ENCODE data around the gene CHMP3.

Gene CHMP3

GRCh38 chr2:86470890-86471289 is 92.4 kb downstream of the CHMP3 start:
- Histone ChIP-seq H3K27ac (ENCODE audit: low read length) (no peak overlapping the region), H3K9me3 (replicated peaks; ENCODE audit: insufficient read depth, low read length) (no peaks in the 10 kb centered on the region), H4K20me1 (ENCODE audit: insufficient read depth, low read length) (no peaks in the 10 kb centered on the region), H3K4me2 (ENCODE audit: low read depth, low read length) (no peak overlapping the region), H3K9ac (ENCODE audit: low read length) (no peak overlapping the region), H3K27me3 (replicated peaks; ENCODE audit: insufficient read depth, low read length) (no peaks in the 10 kb centered on the region), H3K36me3 (replicated peaks; ENCODE audit: insufficient read depth, low read length) (peaks cover 8% of the 10 kb centered on the region), H3K9me2 (replicated peaks; ENCODE audit: insufficient read depth, low read length) (no peaks in the 10 kb centered on the region), H3K79me2 (ENCODE audit: low read length) (peaks cover 28% of the 10 kb centered on the region), H2AFZ (ENCODE audit: low read length) (no peak overlapping the region), H3F3A (ENCODE audit: insufficient read depth, low read length) (no peaks in the 10 kb centered on the region), H3K4me3 (ENCODE audit: low read length) (no peak overlapping the region), H3K4me1 (ENCODE audit: low read length) (no peaks in the 10 kb centered on the region)
- TF ChIP-seq CTCF (IDR thresholded peaks at IDR 0.05; ENCODE audit: low read length) = no peak
- no peak for TF ChIP-seq EZH2 (optimal IDR thresholded peaks at IDR 0.05; ENCODE audit: low read depth, low read length)
- TF ChIP-seq EZH2phosphoT487 (IDR thresholded peaks at IDR 0.05; ENCODE audit: low read length) = no peak
- no peak for DNase-seq

- H2AFZ ChIP-seq (ENCODE audit: low read length) = no peak overlapping the region
These were observed 94.8 kb downstream of the CHMP3 start for GRCh38 chr2:86468162-86469033.

GRCh38 chr2:86466306-86466705 is 96.9 kb downstream of the CHMP3 start:
- H3K4me2 ChIP-seq (ENCODE audit: low read depth, low read length) = no peak overlapping the region
- H3K9me2 ChIP-seq (replicated peaks; ENCODE audit: insufficient read depth, low read length) = no peaks in the 10 kb centered on the region
- no peaks in the 10 kb centered on the region for H3K9me3 ChIP-seq (replicated peaks; ENCODE audit: insufficient read depth, low read length)
- H3K27me3 ChIP-seq (replicated peaks; ENCODE audit: insufficient read depth, low read length) = no peaks in the 10 kb centered on the region
- no peak for DNase-seq
- H4K20me1 ChIP-seq (ENCODE audit: insufficient read depth, low read length) = no peaks in the 10 kb centered on the region
- H3K4me3 ChIP-seq (ENCODE audit: low read length) = no peak overlapping the region
- H2AFZ ChIP-seq (ENCODE audit: low read length) = no peak overlapping the region
- TF ChIP-seq CTCF (IDR thresholded peaks at IDR 0.05; ENCODE audit: low read length) (no peak), EZH2 (optimal IDR thresholded peaks at IDR 0.05; ENCODE audit: low read depth, low read length) (no peak), EZH2phosphoT487 (IDR thresholded peaks at IDR 0.05; ENCODE audit: low read length) (no peak)
- no peak overlapping the region for H3K9ac ChIP-seq (ENCODE audit: low read length)
- no peaks in the 10 kb centered on the region for H3F3A ChIP-seq (ENCODE audit: insufficient read depth, low read length)
- no peaks in the 10 kb centered on the region for H3K4me1 ChIP-seq (ENCODE audit: low read length)
- no peak overlapping the region for H3K27ac ChIP-seq (ENCODE audit: low read length)
- H3K79me2 ChIP-seq (ENCODE audit: low read length) = peaks cover 26% of the 10 kb centered on the region
- H3K36me3 ChIP-seq (replicated peaks; ENCODE audit: insufficient read depth, low read length) = peaks cover 3% of the 10 kb centered on the region; the same call in 1 of the 2 replicates

More at GRCh38 chr2:86468162-86469033, 94.8 kb downstream of the CHMP3 start:
- Histone ChIP-seq H3K4me1 (ENCODE audit: low read length) (no peaks in the 10 kb centered on the region), H3K79me2 (ENCODE audit: low read length) (peaks cover 31% of the 10 kb centered on the region), H3K4me2 (ENCODE audit: low read depth, low read length) (no peak overlapping the region), H3K4me3 (ENCODE audit: low read length) (no peak overlapping the region), H3K36me3 (replicated peaks; ENCODE audit: insufficient read depth, low read length) (peaks cover 8% of the 10 kb centered on the region), H3K27ac (ENCODE audit: low read length) (no peak overlapping the region), H4K20me1 (ENCODE audit: insufficient read depth, low read length) (no peaks in the 10 kb centered on the region), H3K9me2 (replicated peaks; ENCODE audit: insufficient read depth, low read length) (no peaks in the 10 kb centered on the region), H3F3A (ENCODE audit: insufficient read depth, low read length) (no peaks in the 10 kb centered on the region), H3K27me3 (replicated peaks; ENCODE audit: insufficient read depth, low read length) (no peaks in the 10 kb centered on the region), H3K9ac (ENCODE audit: low read length) (no peak overlapping the region), H3K9me3 (replicated peaks; ENCODE audit: insufficient read depth, low read length) (no peaks in the 10 kb centered on the region)
- TF ChIP-seq CTCF (IDR thresholded peaks at IDR 0.05; ENCODE audit: low read length) = no peak
- no peak for TF ChIP-seq EZH2phosphoT487 (IDR thresholded peaks at IDR 0.05; ENCODE audit: low read length)
- TF ChIP-seq EZH2 (optimal IDR thresholded peaks at IDR 0.05; ENCODE audit: low read depth, low read length) = no peak
- no peak for DNase-seq

Data from MM.1S (cell line).